ENCODE data around the gene SLC34A3.
A peak's percentile ranks its signal among the peaks of the same experiment; 100 is the strongest.
"Not testable (repeated sequence)": the region's sequence is repeated elsewhere in the genome, so short reads cannot be mapped to it uniquely, and the experiment has no call there.

Gene SLC34A3

DNA sequence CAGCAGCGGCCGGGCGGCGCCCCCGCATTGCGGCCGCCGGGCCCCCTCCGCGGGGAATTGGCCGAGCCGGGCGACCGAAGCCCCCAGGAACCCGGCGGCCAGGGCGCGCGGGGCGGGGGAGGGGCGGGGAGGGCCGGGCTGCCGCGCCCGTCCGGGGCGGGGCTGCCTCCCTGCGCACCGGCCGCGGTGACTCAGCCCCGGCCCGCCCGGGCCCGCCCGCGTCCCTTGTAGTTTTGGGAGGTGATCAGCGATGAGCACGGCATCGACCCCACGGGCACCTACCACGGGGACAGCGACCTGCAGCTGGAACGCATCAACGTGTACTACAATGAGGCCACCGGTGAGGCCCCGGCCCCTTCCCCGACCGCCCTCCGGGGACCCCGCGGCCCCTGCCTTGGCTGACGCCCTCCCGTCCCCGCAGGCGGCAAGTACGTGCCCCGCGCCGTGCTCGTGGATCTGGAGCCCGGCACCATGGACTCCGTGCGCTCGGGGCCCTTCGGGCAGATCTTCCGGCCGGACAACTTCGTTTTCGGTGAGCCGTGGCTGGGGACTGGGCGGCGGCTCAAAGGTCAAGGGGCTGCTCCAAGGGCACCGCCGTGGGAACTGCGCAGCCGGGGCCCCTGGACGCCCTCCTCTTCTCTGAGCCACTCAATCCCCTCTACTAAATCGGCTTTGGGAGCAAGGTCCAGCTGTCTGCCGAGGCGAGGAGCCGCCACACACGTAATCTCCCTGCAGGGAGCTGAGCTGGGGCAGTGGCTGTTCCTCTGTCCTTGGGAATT lies 11.0 kb downstream of the SLC34A3 start:
- DNase-seq (ENCODE audit: low read depth), result peak; percentile 65

DNA sequence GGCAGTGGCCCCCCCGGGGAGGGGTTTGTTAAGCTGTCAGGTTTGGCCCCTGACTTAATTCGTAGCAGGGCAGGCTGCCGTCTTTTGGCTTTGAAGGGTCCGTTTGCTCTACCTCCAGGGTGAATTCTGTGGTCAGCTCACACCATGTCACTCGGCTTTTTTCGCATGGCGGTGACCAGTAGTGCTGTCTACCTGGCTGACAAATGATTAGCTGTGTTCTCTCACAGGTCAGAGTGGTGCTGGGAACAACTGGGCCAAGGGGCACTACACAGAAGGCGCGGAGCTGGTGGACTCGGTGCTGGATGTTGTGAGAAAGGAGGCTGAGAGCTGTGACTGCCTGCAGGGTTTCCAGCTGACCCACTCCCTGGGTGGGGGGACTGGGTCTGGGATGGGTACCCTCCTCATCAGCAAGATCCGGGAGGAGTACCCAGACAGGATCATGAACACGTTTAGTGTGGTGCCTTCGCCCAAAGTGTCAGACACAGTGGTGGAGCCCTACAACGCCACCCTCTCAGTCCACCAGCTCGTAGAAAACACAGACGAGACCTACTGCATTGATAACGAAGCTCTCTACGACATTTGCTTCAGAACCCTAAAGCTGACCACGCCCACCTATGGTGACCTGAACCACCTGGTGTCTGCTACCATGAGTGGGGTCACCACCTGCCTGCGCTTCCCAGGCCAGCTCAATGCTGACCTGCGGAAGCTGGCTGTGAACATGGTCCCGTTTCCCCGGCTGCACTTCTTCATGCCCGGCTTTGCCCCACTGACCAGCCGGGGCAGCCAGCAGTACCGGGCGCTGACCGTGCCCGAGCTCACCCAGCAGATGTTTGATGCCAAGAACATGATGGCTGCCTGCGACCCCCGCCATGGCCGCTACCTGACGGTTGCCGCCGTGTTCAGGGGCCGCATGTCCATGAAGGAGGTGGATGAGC lies 11.8 kb downstream of the SLC34A3 start:
- no peak for DNase-seq (ENCODE audit: low read depth)

DNA sequence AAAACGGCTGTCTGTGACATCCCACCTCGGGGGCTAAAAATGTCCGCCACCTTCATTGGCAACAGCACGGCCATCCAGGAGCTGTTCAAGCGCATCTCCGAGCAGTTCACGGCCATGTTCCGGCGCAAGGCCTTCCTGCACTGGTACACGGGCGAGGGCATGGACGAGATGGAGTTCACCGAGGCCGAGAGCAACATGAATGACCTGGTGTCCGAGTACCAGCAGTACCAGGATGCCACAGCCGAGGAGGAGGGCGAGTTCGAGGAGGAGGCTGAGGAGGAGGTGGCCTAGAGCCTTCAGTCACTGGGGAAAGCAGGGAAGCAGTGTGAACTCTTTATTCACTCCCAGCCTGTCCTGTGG lies 12.5 kb downstream of the SLC34A3 start:
- not testable (repeated sequence) for DNase-seq (ENCODE audit: low read depth)

DNA sequence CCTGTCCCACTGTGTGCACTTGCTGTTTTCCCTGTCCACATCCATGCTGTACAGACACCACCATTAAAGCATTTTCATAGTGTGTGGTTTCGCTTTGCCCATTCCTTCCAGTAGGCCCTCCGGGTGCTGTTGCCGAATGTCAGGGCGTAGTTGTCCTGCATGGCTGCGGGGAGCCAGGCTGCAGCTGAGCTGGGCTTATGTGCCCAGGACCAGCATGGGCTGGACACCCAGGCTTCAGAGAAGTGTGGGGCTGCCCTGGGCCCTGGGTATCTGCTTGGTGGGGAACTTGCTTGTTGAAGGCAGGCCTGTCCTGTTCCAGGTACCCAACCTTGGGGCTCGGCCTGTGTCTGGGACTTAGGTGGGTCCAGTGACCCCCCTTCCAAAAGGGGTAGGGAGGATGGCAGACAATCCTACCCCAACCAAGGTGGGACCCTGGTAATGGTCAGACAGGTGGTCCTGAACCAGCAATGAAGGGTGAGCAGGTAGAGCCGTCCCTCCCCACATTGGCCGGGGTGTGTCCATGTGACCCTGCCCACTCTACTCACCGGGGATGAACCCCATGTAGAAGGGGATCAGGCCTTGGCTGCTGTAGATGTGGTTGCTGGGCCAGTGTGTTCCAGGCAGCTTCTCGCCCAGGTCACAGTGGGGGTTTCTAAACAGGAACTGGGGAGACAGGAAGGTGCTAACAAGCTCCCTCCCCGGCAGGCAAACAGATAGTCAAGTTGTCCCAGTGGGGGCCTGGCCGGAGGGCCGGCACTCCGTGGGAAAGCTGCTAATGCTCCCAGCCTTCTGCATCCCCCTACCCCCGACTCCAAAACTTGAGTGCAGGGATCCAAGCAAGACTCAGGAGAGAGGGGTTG lies 13.2 kb downstream of the SLC34A3 start:
- no peak for DNase-seq (ENCODE audit: low read depth)

DNA sequence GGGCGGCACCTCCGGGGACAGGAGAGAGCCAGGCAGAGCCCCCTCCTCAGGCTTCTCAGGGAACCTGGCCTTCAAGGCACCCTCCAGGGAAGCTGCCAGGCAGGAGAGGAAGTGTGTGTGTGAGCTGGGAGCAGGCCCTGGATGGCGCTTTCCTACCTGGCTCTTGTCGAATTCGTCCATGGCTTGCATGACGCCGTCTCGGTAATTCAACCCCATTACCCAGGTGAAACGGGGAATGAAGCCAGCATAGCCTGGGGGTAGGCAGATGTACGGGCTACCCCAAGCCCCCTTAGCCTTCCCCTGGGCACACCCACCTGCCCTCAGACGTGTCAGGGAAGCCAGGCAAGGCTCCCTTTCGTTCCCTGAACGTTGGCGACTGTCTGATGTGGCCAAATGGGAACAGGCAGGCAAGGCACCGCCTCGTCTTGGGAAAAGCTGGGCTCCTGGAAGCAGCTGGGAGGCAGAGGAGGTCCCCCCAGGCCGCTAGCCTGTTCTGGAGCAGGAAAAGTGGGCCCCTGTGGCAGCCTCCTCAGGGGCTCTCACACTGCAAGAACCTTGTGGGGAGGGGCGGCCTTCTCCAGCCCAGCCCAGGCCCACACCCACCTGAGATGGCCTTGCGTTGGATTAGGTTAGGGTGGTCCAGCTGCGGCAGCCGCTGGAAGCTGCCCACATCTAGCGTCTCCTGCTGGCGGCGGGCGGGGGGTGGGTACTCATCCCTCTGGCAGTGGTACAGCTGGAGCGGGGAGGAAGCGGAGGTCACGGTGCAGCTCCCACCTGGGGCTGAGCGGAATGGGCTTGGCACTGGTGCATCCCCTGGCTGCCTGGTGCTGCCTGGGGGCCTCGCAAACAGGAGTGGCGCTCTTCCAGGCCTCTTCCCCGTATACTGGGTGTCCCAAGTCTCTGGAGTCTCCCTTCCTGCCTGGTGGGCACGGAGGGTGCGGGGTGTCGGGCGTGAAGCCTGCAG lies 14.1 kb downstream of the SLC34A3 start:
- no peak for DNase-seq (ENCODE audit: low read depth)

DNA sequence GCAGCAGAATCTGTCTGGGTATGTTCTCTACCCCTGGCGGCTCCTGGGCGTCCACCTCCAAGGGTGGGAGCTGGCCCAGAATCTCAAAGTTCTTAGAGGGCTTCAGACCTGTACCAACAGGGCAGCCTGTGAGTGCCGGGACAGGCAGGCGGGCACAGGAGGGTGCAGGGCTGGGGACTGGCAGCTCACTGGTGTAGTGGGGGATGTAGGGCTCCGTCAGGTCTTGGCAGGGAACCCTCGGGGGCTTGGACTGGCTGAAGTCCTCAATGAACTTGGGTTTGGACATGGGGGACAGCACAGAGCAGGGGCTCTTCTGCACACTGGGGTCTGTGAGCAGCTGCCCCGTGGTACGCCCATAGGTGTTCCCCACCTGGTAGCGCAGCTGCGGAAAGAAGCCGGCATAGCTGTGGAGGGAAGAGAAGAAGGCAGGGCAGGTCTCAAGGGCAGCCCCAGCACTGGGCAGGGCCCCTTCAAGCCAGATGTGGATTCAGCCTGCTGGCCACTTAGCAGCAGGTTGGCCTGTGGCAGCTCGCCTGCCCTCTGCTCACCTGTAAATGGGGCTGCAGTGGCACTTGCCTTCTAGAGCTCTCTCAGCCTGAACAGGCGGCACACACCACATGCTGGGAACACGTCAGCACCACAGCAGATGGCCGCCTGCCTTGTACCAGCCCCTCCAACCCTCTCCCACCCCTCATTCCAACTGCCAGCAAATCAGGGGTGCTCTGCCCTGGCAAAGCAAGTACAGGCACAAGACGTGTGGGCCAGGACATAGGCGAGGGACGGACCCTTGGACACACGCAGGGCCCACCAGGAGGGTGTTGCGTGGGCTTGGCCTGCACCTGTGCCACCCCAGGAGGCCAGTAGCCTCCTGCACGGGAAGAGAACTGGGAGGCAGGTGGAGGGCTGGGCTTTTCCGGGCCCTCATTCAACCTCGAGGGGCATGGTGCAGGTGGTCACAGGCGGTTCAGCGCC lies 15.0 kb downstream of the SLC34A3 start:
- no peak for DNase-seq (ENCODE audit: low read depth)

DNA sequence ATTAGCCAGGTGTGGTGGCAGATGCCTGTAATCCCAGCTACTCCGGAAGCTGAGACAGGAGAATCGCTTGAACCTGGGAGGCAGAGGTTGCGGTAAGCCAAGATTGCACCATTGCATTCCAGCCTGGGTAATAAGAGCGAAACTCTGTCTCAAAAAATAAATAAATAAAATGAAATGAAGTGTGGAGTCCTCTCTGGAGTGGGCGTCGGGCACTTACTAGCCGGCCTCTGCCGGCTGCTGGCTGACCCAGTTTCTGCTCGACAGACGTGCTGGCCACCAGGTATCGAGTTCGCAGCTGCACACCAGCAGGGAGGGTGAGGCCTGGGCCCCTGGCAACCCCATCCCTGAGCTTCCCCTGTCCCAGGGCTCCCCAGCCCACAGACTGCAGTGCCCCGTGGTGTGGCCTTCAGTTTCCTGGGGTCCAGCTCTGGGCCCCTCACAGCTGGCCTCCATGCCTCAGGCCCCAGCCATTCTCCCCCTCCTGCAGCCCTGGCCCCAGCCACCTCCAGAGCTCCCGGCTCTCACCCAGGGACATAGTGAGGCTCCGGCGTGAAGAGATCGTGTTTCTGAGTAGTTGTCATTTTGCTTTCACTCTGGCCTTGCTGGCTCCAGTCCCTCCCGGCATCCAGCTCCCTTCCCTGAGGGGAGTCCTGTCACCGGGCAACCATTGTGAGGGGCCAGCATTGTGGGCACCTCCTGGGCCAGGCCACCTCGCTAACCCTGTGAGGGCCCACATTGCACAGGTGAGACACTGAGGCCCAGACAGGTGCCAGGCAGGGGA lies 16.6 kb downstream of the SLC34A3 start:
- DNase-seq (ENCODE audit: low read depth), result no peak

DNA sequence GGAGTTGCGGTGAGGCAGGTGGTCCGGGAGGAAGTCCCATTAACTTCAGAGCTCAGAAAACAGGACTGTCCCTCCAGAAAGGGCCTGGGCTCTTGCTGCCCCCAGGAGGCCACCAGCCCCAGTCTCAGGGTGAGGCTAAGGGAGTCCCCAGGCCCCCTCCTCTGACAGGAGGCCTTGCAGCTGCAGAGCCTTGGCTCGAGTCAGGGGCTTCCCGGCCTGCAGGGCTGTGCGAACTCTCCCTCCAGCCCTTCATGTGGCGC lies 17.1 kb downstream of the SLC34A3 start:
- DNase-seq (ENCODE audit: low read depth), result no peak

DNA sequence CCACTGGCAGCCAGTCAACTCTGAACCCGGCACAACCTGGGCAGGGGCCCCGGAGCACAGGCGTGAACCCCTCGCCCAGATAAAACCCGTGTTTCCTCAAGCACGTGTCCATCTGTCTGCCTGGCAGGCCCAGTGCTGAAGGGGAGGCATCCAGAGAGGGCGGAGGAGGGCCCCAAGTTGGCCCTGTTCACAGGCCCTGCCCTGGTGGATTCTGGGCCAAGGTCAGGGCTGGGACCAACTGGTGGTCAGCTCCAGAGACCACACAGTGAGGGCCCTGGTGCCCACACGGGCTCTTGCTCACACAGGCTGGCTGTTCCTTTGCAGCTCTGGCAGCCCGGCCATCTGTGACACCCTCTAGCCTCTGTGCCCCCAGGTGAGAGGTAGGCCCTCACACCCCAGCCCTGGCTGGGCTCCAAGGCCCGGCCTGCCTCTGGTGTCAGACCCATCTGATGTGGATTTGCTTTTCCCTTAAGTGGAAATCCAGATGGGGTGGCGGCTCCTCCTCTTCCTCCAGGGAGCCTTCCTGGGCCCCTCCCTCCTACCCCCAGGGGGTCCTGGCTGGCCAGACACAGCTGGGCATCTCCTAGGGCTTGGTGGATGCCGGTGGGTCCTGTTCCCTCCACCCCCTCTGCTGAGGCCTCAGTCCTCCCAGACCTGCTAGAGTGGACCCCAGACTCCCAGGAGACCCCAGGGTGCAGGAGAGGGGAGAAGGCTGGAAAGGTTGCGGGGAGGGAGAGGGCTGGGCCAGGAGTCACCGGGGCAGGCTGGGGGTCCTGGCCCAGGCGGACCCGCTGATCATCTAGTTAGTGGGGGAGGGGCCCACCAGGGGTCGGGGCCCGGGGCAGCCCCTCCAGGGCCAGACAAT lies 19.9 kb downstream of the SLC34A3 start:
- DNase-seq (ENCODE audit: low read depth), result no peak

DNA sequence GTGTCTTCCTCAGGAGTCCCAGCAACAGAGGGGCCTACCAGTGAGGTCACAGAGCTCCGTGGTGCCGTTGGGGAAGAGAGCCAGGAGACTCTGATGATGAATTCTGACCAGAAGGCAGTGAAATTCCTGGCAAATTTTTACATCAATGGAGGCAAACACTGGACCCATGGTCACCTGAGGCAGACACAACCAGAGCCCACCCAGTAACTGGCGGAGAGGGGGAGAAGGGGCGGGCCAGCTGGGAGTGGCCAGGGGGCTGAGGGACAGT lies 20.4 kb downstream of the SLC34A3 start, which contains the start of gene STPG3:
STPG3 (plus strand) TSS at position 93 of the 268 bp plus-strand sequence; CDS start at position 94, 1 bp downstream.
- DNase-seq (ENCODE audit: low read depth), result no peak

DNA sequence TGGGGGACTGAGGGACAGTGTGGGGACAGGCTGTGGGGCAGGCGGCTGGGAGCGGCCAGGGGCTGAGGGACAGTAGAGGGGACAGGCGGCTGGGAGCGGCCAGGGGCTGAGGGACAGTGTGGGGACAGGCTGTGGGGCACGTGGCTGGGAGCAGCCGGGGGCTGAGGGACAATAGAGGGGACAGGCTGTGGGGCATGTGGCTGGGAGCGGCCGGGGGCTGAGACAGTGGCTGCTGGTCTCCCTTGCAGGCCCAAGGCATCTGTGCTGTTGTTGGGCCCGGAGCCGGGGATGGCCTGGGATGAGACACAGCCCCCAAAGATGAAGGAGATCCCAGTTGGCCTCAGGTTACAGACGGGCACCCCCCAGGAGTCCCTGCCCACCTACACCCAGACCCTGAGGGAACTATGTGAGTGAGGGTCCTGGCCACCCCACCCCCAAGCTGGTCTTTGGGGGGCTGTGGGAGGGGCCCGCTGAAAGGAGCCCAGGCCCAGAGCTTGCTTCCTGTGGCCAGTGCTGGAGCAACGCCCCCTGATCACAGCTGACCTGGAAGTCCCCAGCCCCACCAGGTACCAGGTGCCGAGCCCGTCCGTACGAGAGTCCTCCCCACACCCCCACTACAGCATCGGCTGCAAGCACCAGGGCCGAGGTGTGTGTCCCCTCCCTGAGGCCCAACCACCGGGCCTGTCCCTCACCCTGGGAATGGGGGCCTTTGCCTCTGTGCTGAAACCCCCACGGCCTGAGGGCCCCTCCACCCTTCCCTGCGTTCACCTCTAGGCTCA lies 21.0 kb downstream of the SLC34A3 start:
- no peak for DNase-seq (ENCODE audit: low read depth)

DNA sequence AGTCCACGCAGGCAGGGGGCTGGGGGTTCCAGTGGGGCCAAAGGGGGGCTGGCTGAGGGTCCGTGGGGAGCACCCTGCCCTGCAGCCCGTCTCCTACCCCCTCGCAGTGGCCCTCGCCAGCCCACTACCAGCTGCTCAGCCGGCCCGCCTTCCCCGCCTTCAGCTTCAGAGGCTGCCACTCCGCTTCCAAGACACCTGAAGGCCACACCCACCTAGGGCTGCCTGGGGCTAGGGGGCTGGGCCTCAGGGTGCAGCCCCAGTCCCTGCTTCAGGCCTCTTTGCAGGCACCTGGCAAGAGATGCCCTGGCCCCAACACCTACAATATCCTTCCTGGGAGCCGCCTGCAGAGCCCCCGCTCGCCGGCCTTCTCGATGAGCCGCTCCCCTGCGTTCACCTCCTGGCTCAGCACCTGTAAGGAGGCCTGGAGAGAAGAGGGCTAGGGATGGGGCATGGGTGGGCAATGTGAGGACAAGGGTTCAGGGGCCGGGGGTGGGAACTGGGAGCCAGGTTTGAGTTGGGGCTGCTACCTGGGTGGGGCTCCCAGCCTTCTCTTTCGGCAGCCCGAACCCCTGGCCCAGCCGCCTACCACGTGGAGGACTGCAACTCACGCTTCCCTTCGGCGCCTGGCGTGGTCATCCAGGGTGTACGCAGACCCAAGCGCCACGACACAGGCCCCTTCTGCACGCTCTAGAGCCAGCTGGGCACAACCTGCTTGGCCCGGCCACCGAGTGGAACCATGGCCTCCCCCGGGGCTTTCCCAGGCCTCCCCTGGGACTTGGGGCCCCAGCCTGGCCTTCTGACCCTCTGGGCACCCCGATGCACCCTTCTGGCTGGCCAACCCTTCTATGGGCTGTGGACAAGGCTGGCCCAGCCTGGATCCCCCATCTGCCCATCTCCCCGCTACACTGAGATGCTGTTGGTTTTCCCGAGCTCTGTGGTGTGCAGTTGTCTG lies 22.1 kb downstream of the SLC34A3 start:
- DNase-seq (ENCODE audit: low read depth), result no peak

DNA sequence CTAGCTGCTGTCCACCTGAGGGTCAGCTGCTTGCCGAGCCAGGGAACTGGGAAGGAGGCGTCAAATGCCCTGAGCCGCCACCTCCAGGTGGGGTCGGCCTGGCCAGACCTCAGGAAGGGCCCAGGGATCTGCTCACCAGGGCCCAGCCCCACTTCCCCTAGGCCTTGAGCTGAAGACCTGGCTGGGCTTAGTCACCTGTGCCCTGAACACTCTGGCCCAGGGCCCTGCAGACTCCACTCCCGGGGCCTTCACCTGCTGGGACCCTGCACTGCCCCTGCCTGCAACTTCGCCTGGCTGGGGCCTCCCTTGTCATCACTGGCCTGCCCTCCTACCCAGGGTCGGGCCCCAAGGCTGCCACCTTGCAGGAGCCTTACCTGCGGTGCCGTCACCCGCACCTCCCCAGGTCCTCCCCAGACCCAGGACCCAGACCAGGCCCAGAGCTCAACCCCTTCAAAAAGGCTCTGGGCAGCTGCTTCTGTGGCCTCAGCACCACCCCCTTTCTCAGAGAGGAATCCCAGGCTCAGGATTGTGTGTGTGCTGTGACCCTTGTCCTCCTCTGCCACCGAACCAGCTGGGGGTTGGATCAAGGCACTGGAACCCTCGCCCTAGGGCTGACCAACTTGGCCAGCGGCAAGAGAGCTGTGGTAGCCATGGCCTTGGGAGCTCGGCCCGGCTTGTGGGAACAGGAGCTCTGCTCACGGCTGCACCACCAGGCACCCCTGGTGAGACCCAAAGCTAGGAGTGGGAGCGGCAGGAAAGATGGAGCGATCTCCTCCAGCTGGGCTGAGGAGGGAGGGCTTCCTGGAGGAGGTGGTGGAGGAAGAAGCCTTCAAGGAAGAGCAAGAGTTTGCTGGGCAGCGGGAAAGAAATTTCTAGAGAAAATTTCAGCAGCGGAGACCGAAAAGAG lies 23.3 kb downstream of the SLC34A3 start:
- no peak for DNase-seq (ENCODE audit: low read depth)

DNA sequence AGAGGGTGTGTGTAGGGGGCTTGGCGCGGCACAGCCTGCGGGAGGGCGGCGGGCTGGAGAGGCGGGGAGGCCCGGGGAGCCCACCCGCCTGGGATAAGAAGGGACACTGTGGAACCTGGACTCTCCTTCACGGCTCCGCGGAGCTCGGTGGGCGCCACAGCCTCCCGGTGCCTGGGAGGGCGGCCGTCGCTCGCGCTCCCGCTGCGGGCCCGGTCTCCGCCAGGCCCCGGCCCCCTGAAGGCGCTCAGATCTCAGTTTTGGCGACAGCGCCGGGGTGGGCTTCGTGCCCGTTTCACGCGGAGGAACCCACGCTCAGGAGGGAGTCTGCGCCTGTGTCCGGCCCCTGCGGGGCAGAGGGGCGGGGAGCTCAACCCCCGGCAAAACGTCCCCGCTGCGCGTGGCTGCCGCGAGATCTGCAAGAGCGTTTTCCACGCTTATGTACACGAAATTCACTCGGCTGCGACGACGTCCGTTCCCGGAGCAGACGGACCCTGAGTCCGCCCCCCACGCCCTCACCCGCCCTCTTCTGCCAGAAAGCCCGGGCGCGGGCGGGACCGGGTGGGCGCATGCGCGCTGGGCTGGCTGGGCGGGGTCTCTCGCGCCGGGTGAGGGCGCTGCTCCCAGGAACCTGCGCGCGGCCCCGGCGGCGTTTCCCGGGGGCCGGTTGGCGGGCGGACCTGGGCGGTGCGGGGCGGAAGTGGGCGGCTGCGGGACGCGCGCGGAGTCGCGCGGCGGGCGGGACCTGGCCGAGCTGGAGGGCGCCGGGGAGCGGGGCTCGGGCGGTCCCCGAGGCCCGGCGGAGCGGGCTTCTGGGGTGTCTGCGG lies 24.1 kb downstream of the SLC34A3 start, which contains the start of gene NELFB:
NELFB (plus strand) TSS at position 704 of the 824 bp plus-strand sequence.
- DNase-seq (ENCODE audit: low read depth), result peak; percentile 98
